ENCODE measurements around the gene TRIM68.

DNA sequence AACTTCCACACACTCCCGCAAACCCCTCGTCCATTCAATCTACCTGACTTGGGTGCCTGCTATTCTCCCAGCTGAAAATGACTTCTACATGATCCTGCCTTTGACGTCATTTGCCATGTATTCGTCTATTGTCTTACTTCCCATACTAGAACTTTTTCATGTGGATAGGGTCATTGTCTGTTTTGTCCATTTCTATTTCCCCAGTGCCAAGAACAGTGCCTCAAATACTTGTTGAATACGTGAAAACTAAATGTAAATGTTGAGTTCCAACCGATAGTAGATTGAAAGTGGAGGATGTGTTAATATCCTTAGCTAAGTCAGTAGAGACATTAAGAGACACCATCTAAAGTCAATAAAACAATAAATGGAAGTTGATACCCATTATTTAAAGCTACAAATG is 935 bp downstream of the TRIM68 start:
- TF ChIP-seq, protein P1, sequence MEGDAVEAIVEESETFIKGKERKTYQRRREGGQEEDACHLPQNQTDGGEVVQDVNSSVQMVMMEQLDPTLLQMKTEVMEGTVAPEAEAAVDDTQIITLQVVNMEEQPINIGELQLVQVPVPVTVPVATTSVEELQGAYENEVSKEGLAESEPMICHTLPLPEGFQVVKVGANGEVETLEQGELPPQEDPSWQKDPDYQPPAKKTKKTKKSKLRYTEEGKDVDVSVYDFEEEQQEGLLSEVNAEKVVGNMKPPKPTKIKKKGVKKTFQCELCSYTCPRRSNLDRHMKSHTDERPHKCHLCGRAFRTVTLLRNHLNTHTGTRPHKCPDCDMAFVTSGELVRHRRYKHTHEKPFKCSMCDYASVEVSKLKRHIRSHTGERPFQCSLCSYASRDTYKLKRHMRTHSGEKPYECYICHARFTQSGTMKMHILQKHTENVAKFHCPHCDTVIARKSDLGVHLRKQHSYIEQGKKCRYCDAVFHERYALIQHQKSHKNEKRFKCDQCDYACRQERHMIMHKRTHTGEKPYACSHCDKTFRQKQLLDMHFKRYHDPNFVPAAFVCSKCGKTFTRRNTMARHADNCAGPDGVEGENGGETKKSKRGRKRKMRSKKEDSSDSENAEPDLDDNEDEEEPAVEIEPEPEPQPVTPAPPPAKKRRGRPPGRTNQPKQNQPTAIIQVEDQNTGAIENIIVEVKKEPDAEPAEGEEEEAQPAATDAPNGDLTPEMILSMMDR (IDR thresholded peaks at IDR 0.05; ENCODE audit: low read depth, low read length) = no peak
- TF ChIP-seq EZH2phosphoT487 (IDR thresholded peaks at IDR 0.05; ENCODE audit: low read depth) = no peak
